WTC11 (cell line): ENCODE results near the gene COL1A1. TPM values are rescaled to one million over a fixed set of nuclear protein-coding genes. Genes with fewer than 3 reads are reported as not detected.
A peak's percentile ranks its signal among the peaks of the same experiment; 100 is the strongest.

Experiments used
- ATAC-seq: fragments of 200-7000 bp; cut with Tn5 transposase; 2 replicates; pipeline ENCODE4 v1.10.0; 2021; ENCODE audit warnings: mild to moderate bottlenecking, moderate library complexity
- CTCF ChIA-PET: fragments of 300-600 bp; sonication (Branson Sonifier 250); formaldehyde crosslinking; loops from one replicate; lab custom pipeline; 2021; ENCODE audit warnings: antibody characterized with exemption; lab: Charles Lee
- POLR2A ChIA-PET: fragments of 350-600 bp; sonication (Branson Sonifier 250); formaldehyde crosslinking; loops from one replicate; lab custom pipeline; 2021; ENCODE audit warnings: antibody characterized with exemption; lab: Charles Lee
- DNase-seq: peaks from one replicate; pipeline ENCODE4 v3.0.0; 2021; ENCODE audit warnings: low spot score
- H3K27ac Mint-ChIP-seq: 2 replicates; pipeline ENCODE4 v1.8.0; 2021; ENCODE audit warnings: mixed read lengths
- H3K27me3 Mint-ChIP-seq: 2 replicates; pipeline ENCODE4 v1.8.0; 2021; ENCODE audit warnings: low read depth, mild to moderate bottlenecking, moderate library complexity, mixed read lengths
- H3K36me3 Mint-ChIP-seq: 2 replicates; pipeline ENCODE4 v1.8.0; 2021; ENCODE audit warnings: mixed read lengths
- H3K4me1 Mint-ChIP-seq: 2 replicates; pipeline ENCODE4 v1.8.0; 2022; ENCODE audit warnings: mixed read lengths
- H3K4me3 Mint-ChIP-seq: 2 replicates; pipeline ENCODE4 v1.8.0; 2021; ENCODE audit warnings: mild to moderate bottlenecking, moderate library complexity, mixed read lengths
- H3K9me3 Mint-ChIP-seq: 2 replicates; pipeline ENCODE4 v1.8.0; 2021; ENCODE audit warnings: mixed read lengths
- ATF6 ChIP-seq: sonication (generic); formaldehyde crosslinking; IDR thresholded peaks from 2 replicates; pipeline ENCODE4 v1.8.1; 2023; ENCODE audit warnings: mild to moderate bottlenecking, missing genetic modification reagents
- CDX4 ChIP-seq: fragments of 250-450 bp; sonication (Bioruptor Pico); IDR thresholded peaks from 2 replicates; pipeline ENCODE4 v1.9.0; 2021; ENCODE audit warnings: moderate library complexity, mild to moderate bottlenecking, inconsistent platforms, borderline replicate concordance
- E2F5 ChIP-seq: sonication (generic); formaldehyde crosslinking; IDR thresholded peaks from 2 replicates; pipeline ENCODE4 v1.8.1; 2022; ENCODE audit warnings: mild to moderate bottlenecking, moderate library complexity, missing genetic modification reagents
- ERG ChIP-seq: fragments of 250-450 bp; sonication (Bioruptor Pico); IDR thresholded peaks from 2 replicates; pipeline ENCODE4 v1.8.0; 2021; ENCODE audit warnings: mild to moderate bottlenecking
- FOXJ3 ChIP-seq: sonication (generic); formaldehyde crosslinking; IDR thresholded peaks from 2 replicates; pipeline ENCODE4 v1.9.0; 2021; ENCODE audit warnings: missing genetic modification reagents, mild to moderate bottlenecking, borderline replicate concordance
- FOXP1 ChIP-seq: sonication (generic); formaldehyde crosslinking; IDR thresholded peaks from 2 replicates; pipeline ENCODE4 v1.8.0; 2022; ENCODE audit warnings: missing genetic modification reagents, mild to moderate bottlenecking, moderate library complexity, borderline replicate concordance
- HMGA2 ChIP-seq: fragments of 250-450 bp; sonication (Bioruptor Pico); IDR thresholded peaks from 2 replicates; pipeline ENCODE4 v1.4.0; 2021; ENCODE audit warnings: mild to moderate bottlenecking, moderate library complexity
- IRF2 ChIP-seq: sonication (generic); formaldehyde crosslinking; IDR thresholded peaks from 2 replicates; pipeline ENCODE4 v1.8.0; 2022; ENCODE audit warnings: low read depth, missing genetic modification reagents, borderline replicate concordance
- MLX ChIP-seq: sonication (generic); formaldehyde crosslinking; IDR thresholded peaks from 2 replicates; pipeline ENCODE4 v1.8.1; 2023; ENCODE audit warnings: mild to moderate bottlenecking, missing genetic modification reagents, moderate library complexity
- NFATC4 ChIP-seq: fragments of 250-450 bp; sonication (Bioruptor Pico); IDR thresholded peaks from 2 replicates; pipeline ENCODE4 v1.9.0; 2021; ENCODE audit warnings: mild to moderate bottlenecking
- NFE2L1 ChIP-seq: sonication (generic); formaldehyde crosslinking; IDR thresholded peaks from 2 replicates; pipeline ENCODE4 v1.8.1; 2023; ENCODE audit warnings: missing genetic modification reagents
- NR2C2 ChIP-seq: sonication (generic); formaldehyde crosslinking; IDR thresholded peaks from 2 replicates; pipeline ENCODE4 v1.8.0; 2022; ENCODE audit warnings: mild to moderate bottlenecking, missing genetic modification reagents
- OVOL2 ChIP-seq: fragments of 250-450 bp; sonication (Bioruptor Pico); IDR thresholded peaks from 2 replicates; pipeline ENCODE4 v1.9.0; 2021; ENCODE audit warnings: mild to moderate bottlenecking, borderline replicate concordance
- PREB ChIP-seq: sonication (generic); formaldehyde crosslinking; IDR thresholded peaks from 2 replicates; pipeline ENCODE4 v1.8.1; 2022; ENCODE audit warnings: mild to moderate bottlenecking, missing genetic modification reagents, moderate library complexity, borderline replicate concordance
- TEAD4 ChIP-seq: sonication (generic); formaldehyde crosslinking; IDR thresholded peaks from 2 replicates; pipeline ENCODE4 v1.8.0; 2022; ENCODE audit warnings: mild to moderate bottlenecking, missing genetic modification reagents
- TP53 ChIP-seq: sonication (generic); formaldehyde crosslinking; IDR thresholded peaks from 2 replicates; pipeline ENCODE4 v1.8.1; 2023; ENCODE audit warnings: mild to moderate bottlenecking, missing genetic modification reagents
- USF2 ChIP-seq: sonication (generic); formaldehyde crosslinking; IDR thresholded peaks from 2 replicates; pipeline ENCODE4 v1.8.1; 2023; ENCODE audit warnings: mild to moderate bottlenecking, missing genetic modification reagents, moderate library complexity
- ZMAT4 ChIP-seq: fragments of 250-450 bp; sonication (Bioruptor Pico); IDR thresholded peaks from 2 replicates; pipeline ENCODE4 v1.9.0; 2021; ENCODE audit warnings: mild to moderate bottlenecking
- ZNF138 ChIP-seq: sonication (generic); formaldehyde crosslinking; conservative IDR thresholded peaks from 2 replicates; pipeline ENCODE4 v1.8.1; 2022; ENCODE audit warnings: mild to moderate bottlenecking, moderate library complexity, missing genetic modification reagents
- ZNF232 ChIP-seq: sonication (generic); formaldehyde crosslinking; IDR thresholded peaks from 2 replicates; pipeline ENCODE4 v1.8.0; 2022; ENCODE audit warnings: mild to moderate bottlenecking, missing genetic modification reagents
- ZNF281 ChIP-seq: sonication (generic); formaldehyde crosslinking; IDR thresholded peaks from 2 replicates; pipeline ENCODE4 v1.8.0; 2023; ENCODE audit warnings: mild to moderate bottlenecking, missing genetic modification reagents
- total RNA-seq: library from RNA; stranded (reverse); gene quantifications from 3 replicates; pipeline ENCODE4 v1.2.3, GENCODE V29; 2021

COL1A1 gene
- total RNA-seq, 1 experiment from 2014 or later: 52.1 TPM

- Mint-ChIP-seq H3K4me1 (peaks cover 47% of the 10 kb centered on the region), H3K9me3 (no peaks in the 10 kb centered on the region)
- no peak for TF ChIP-seq CDX4
- TF ChIP-seq ERG (CRISPR knock-in tag): no peak
- TF ChIP-seq ZMAT4 (CRISPR knock-in tag): no peak
These were observed 19.6 kb downstream of the COL1A1 start for GRCh38 chr17:50181591-50182560.

GRCh38 chr17:50181144-50181543 is 20.3 kb downstream of the COL1A1 start:
- no peak for ATAC-seq
- H3K4me3 Mint-ChIP-seq: no peak overlapping the region
- POLR2A ChIA-PET: no interaction called here

More at GRCh38 chr17:50181591-50182560, 19.6 kb downstream of the COL1A1 start:
- ChIA-PET POLR2A (no interaction called here), CTCF (interaction anchor here (0.8 to 2.1 kb wide), 13 partner anchors 12 to 180 kb away, joined by 3 to 9 read pairs (median 4); partner anchors contain the start of gene COL1A1)
- Mint-ChIP-seq H3K4me3 (no peak overlapping the region), H3K27me3 (peaks cover 6% of the 10 kb centered on the region; the same call in 1 of the 2 replicates), H3K27ac (peak overlapping the region; percentile 49), H3K36me3 (peaks cover 14% of the 10 kb centered on the region; the same call in 1 of the 2 replicates)
- DNase-seq (no peak), ATAC-seq (no peak)

More at GRCh38 chr17:50181144-50181543, 20.3 kb downstream of the COL1A1 start:
- H3K4me1 Mint-ChIP-seq: peaks cover 47% of the 10 kb centered on the region
- no peaks in the 10 kb centered on the region for H3K9me3 Mint-ChIP-seq
- no peak overlapping the region for H3K27ac Mint-ChIP-seq
- no peak for DNase-seq
- peaks cover 6% of the 10 kb centered on the region; the same call in 1 of the 2 replicates for H3K27me3 Mint-ChIP-seq
- TF ChIP-seq NFATC4 (CRISPR knock-in tag) (no peak), ZMAT4 (CRISPR knock-in tag) (no peak), ZNF232 (CRISPR knock-in tag) (no peak), NFE2L1 (CRISPR knock-in tag) (no peak), OVOL2 (CRISPR knock-in tag) (no peak), ATF6 (CRISPR knock-in tag) (no peak), FOXJ3 (no peak), IRF2 (CRISPR knock-in tag) (no peak), E2F5 (CRISPR knock-in tag) (no peak), ZNF138 (CRISPR knock-in tag) (no peak), TEAD4 (CRISPR knock-in tag) (no peak), MLX (CRISPR knock-in tag) (no peak), PREB (CRISPR knock-in tag) (no peak), FOXP1 (CRISPR knock-in tag) (no peak), ZNF281 (CRISPR knock-in tag) (no peak), NR2C2 (no peak), TP53 (CRISPR knock-in tag) (no peak), USF2 (no peak), HMGA2 (CRISPR knock-in tag) (no peak)
- peaks cover 9% of the 10 kb centered on the region; the same call in 1 of the 2 replicates for H3K36me3 Mint-ChIP-seq
- CTCF ChIA-PET: interaction anchor here (0.8 to 2.1 kb wide), 10 partner anchors 12 to 181 kb away, joined by 3 to 9 read pairs (median 4); partner anchors contain the start of gene COL1A1
